Heart left ventricle (tissue), 16 donors: ENCODE data around the gene AOX1. TPM values are rescaled to one million over a fixed set of nuclear protein-coding genes. Genes with fewer than 3 reads are reported as not detected.

Experiments
- ATAC-seq, 4 donors: fragments of 200-7000 bp; cut with Tn5 transposase; one replicate each; pipeline ENCODE4 v1.9.1; 2020 to 2022; ENCODE audit warnings: moderate library complexity in 4 of 4, mild to moderate bottlenecking in 3 of 4, moderate number of reproducible peaks in 1 of 4
- DNase-seq, 5 donors: peaks; one replicate each; pipeline ENCODE4 v3.0.0-alpha.2; 2020
- H3K27ac ChIP-seq, 12 donors: fragments of 200-600 bp; sonication (generic) in 4 of 12; one replicate each; pipeline versions ENCODE4 v1.5.0 to v1.8.0; 2016 to 2022; ENCODE audit warnings: mild to moderate bottlenecking in 2 of 12
- H3K27me3 ChIP-seq, 9 donors: fragments of 200-600 bp; sonication (generic) in 2 of 9; one replicate each; pipeline versions ENCODE4 v1.5.1 to v1.8.0; 2016 to 2022; ENCODE audit warnings: mild to moderate bottlenecking in 3 of 9
- H3K36me3 ChIP-seq, 9 donors: fragments of 200-600 bp; sonication (generic) in 2 of 9; one replicate each; pipeline versions ENCODE4 v1.5.0 to v1.8.0; 2018 to 2022; ENCODE audit warnings: mild to moderate bottlenecking in 2 of 9
- H3K4me1 ChIP-seq, 12 donors: fragments of 200-600 bp; sonication (generic) in 4 of 12; one replicate each; pipeline versions ENCODE4 v1.5.0 to v1.8.0; 2016 to 2022; ENCODE audit warnings: mild to moderate bottlenecking in 3 of 12
- H3K4me3 ChIP-seq, 12 donors: fragments of 200-600 bp; sonication (generic) in 4 of 12; one replicate each; pipeline versions ENCODE4 v1.5.0 to v1.8.0; 2017 to 2022; ENCODE audit warnings: mild to moderate bottlenecking in 9 of 12, moderate library complexity in 4 of 12
- H3K9me3 ChIP-seq, 12 donors: fragments of 200-600 bp; sonication (generic) in 4 of 12; one replicate each; pipeline versions ENCODE4 v1.5.0 to v1.8.0; 2016 to 2022; ENCODE audit warnings: mild to moderate bottlenecking in 1 of 12
- POLR2A ChIP-seq, 2 donors: fragments of 450-650 bp; IDR thresholded peaks; one replicate each; pipeline ENCODE4 v1.6.1; 2017; ENCODE audit warnings: antibody characterized with exemption in 2 of 2, mild to moderate bottlenecking in 2 of 2, moderate library complexity in 2 of 2
- WGBS, 4 donors: extraction: QIAGEN DNeasy Blood & Tissue Kit in 2 of 4; methylation state at CpG; one replicate each; pipeline versions ENCODE4 v1.1.5 to v1.1.7; 2013 to 2018; 5-methylcytosine and 5-hydroxymethylcytosine counted together
- intact Hi-C, 10 donors: fragments of 100-400 bp; cut with DNase I; formaldehyde crosslinking; loops; one replicate each; pipeline versions ENCODE4 v1.11.1 to v1.14.2; 2022
- polyA plus RNA-seq, 2 donors: library from polyadenylated mRNA; stranded (reverse); fragments of 200-250 nt; gene quantifications; one replicate each; pipeline ENCODE4 v1.2.3, GENCODE V29; 2013
- total RNA-seq, 9 donors: library from RNA; depleted of rRNA in 2 of 9; stranded (reverse); fragments of >200 nt in 2 of 9; fragmentation: NEBNext Ultra II Directional in 3 of 9; extraction: Animal tissue kit (Norgen Biotek cat#: 25700) in 3 of 9; gene quantifications; one replicate each; pipeline versions ENCODE4 v1.1.0 to v1.2.4, GENCODE V29; 2016 to 2023
- TF ChIP-seq, protein P1 (sequence below), 12 donors: fragments of 200-600 bp; sonication (generic) in 4 of 12; IDR thresholded peaks; one replicate each; pipeline versions ENCODE4 v1.5.0 to v1.8.0; 2018 to 2022; ENCODE audit warnings: antibody characterized with exemption in 12 of 12, mild to moderate bottlenecking in 5 of 12
- donor health status: ischemic (EF 13 %, LVEDD 7.1; RV severe dilation, severe dysfunction).
- donor health status: healthy with polysubstance abuse.
- donor health status: DM: no; HTN: yes; CAD: no.
- donor health status: DM: no; HTN: no; CAD: no.
- donor health status: ischemic (EF 25% LVEDD 6.9; RV normal size, moderate dysfunction).
- donor health status: ischemic (EF 25% LVEDD 5.7; RV mildly dilated, moderate dysfunction).
- donor health status: healthy.
- donor health status: DM: yes; HTN: yes; CAD: no.
- donor health status: ischemic (EF 35%, LVEDD 5.7; RV mildly dilated, moderate dysfunction).
- donor health status: nonischemic (EF 11% LVEDD 7.7; RV severe dilation, severe dysfunction).
- donor health status: DM: yes; HTN: yes; CAD: no.
- donor health status: PGD.
- donor health status: ischemic (EF 29% LVEDD 5.4; RV normal size, mild dysfunction).
- donor health status: nonischemic (EF 23%, LVEDD 6.1; RV moderate dilation, normal function).

AOX1 gene
- total and polyA plus RNA-seq, 11 donors = 0.76 to 33.4 (median 2.9) TPM

DNA sequence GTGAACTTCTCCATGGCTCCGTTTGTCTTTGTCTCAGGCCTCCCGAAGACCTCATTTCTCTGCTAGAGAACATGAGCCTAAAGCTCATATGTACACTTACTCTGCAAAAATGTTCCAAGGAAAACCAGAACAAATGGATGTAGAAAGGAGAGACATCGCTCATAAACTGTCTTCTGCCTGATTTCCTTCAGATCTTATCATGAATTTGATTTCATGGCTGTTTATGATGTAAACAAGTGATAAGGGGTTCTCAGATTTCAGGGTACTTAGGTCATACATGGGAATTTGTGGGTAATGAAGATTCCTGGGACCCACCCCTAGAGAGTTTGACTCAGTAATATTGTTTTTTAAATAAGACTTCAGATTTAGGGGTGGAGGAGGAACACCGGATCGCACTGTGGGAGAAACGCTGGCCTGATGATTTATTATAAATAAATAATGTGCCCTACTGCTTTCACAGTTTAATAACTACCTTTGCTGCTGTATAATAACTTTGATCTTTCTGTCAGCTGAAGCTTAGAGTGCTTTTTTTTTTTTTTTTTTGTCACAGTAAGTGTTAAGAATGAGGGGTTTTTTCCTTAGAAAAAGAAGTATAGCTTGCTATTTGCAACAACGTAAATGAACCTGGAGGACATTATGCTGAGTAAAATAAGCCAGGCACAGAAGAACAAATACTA, 14.9 kb downstream of the AOX1 start:
- ATAC-seq (no peak), DNase-seq (no peak)
- 78 to 89% (median 86%) methylated on average over 7 of the region's 7 CpGs for WGBS, 4 donors
- Histone ChIP-seq H3K27me3 (no peaks in the 10 kb centered on the region), H3K36me3 (peaks cover 0 to 5% (median 0%) of the 10 kb centered on the region in 9 donors), H3K4me3 (no peak overlapping the region), H3K27ac (no peak overlapping the region), H3K4me1 (no peaks in the 10 kb centered on the region), H3K9me3 (no peaks in the 10 kb centered on the region)
- intact Hi-C loops = no loop called here
- TF ChIP-seq, protein P1, sequence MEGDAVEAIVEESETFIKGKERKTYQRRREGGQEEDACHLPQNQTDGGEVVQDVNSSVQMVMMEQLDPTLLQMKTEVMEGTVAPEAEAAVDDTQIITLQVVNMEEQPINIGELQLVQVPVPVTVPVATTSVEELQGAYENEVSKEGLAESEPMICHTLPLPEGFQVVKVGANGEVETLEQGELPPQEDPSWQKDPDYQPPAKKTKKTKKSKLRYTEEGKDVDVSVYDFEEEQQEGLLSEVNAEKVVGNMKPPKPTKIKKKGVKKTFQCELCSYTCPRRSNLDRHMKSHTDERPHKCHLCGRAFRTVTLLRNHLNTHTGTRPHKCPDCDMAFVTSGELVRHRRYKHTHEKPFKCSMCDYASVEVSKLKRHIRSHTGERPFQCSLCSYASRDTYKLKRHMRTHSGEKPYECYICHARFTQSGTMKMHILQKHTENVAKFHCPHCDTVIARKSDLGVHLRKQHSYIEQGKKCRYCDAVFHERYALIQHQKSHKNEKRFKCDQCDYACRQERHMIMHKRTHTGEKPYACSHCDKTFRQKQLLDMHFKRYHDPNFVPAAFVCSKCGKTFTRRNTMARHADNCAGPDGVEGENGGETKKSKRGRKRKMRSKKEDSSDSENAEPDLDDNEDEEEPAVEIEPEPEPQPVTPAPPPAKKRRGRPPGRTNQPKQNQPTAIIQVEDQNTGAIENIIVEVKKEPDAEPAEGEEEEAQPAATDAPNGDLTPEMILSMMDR (IDR thresholded peaks at IDR 0.05) = no peak
- no peak for TF ChIP-seq POLR2A (IDR thresholded peaks at IDR 0.05)

DNA sequence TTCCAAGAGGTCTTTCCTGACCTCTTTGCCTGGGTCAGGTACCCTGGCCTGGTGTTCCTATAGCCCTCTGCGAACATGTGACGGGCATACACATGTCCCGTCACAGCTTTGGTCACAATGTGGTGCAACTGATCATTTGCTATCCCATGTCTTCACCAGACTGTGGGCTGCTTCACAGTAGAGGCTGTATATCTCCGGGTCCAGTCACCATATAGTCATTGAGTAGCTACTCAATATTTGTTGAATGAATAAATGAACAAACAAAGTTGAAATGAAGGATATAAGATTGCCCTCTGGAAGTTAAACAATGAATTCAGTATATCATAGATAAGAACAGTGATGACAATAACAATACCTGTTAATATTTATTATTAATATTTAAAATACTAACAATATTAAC, 16.8 kb downstream of the AOX1 start:
- peaks cover 0 to 9% (median 0%) of the 10 kb centered on the region in 9 donors for H3K36me3 ChIP-seq
- H3K27ac ChIP-seq = no peak overlapping the region
- H3K27me3 ChIP-seq = no peaks in the 10 kb centered on the region
- intact Hi-C loops = no loop called here
- ATAC-seq (no peak), DNase-seq (no peak)
- WGBS, 4 donors = 89 to 95% (median 92%) methylated on average over 4 of the region's 4 CpGs
- no peaks in the 10 kb centered on the region for H3K4me1 ChIP-seq
- H3K9me3 ChIP-seq = peaks cover 0 to 5% (median 0%) of the 10 kb centered on the region in 12 donors
- no peak overlapping the region for H3K4me3 ChIP-seq
- TF ChIP-seq, protein P1 (IDR thresholded peaks at IDR 0.05) = no peak
- TF ChIP-seq POLR2A (IDR thresholded peaks at IDR 0.05) = no peak

DNA sequence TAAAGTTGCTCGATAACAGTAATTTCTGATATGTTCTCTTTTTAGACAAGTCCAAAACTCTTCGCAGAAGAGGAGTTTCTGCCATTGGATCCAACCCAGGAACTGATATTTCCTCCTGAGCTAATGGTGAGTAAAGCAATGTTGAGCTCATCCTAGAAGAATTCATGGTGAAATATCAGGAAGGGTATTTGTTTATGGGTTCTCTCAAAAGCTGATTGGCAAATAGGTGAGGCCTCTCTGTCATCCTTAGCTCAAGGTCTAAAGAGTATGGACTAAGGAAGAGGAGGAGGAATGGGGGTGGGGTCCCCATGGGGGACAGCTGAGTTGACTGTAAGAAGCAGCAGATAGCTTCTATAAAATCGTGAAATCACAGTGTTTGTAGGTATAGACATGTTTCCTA, 18.2 kb downstream of the AOX1 start:
- no peak for DNase-seq
- Histone ChIP-seq H3K27me3 (no peaks in the 10 kb centered on the region), H3K27ac (no peak overlapping the region), H3K4me1 (no peaks in the 10 kb centered on the region), H3K4me3 (no peak overlapping the region), H3K9me3 (peaks cover 0 to 5% (median 0%) of the 10 kb centered on the region in 12 donors), H3K36me3 (peaks cover 0 to 9% (median 0%) of the 10 kb centered on the region in 9 donors)
- intact Hi-C loops = no loop called here
- WGBS, 4 donors = 64 to 79% (median 71%) methylated on average over 3 of the region's 3 CpGs
- TF ChIP-seq, protein P1 (IDR thresholded peaks at IDR 0.05) = no peak
- TF ChIP-seq POLR2A (IDR thresholded peaks at IDR 0.05) = no peak
- no peak for ATAC-seq

DNA sequence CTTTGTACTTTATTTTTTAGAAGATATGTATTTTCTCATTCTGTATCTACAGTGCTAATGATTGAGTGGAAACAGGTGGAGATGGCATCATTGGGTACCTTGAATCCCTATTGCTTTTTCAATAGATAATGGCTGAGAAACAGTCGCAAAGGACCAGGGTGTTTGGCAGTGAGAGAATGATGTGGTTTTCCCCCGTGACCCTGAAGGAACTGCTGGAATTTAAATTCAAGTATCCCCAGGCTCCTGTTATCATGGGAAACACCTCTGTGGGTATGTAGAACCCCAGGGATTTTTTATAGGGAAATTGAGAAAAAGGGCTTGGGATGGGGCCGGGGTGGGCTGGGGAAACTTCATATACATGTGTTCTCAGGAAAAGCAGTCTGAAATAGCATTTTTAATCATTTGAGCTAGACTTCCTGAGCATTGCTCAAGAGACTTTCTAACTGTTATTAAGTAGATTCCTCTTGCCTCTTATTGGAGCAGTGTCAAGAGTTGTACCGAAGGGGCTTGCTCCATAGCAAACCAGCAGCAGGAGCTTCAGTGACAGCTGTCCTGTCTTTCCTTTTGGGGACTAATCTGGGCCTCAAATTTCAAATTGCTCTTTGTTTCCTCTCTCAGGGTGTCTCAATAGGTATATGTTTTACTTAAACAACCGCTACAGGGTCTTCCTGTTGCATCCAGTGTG, 18.9 kb downstream of the AOX1 start:
- Histone ChIP-seq H3K4me3 (no peak overlapping the region), H3K27ac (no peak overlapping the region), H3K36me3 (peaks cover 0 to 9% (median 0%) of the 10 kb centered on the region in 9 donors), H3K9me3 (peaks cover 0 to 5% (median 0%) of the 10 kb centered on the region in 12 donors), H3K27me3 (no peaks in the 10 kb centered on the region), H3K4me1 (no peaks in the 10 kb centered on the region)
- ATAC-seq (no peak), DNase-seq (no peak)
- intact Hi-C loops = no loop called here
- 48 to 75% (median 55%) methylated on average over 5 of the region's 5 CpGs for WGBS, 4 donors
- no peak for TF ChIP-seq POLR2A (IDR thresholded peaks at IDR 0.05)
- TF ChIP-seq, protein P1 (IDR thresholded peaks at IDR 0.05) = no peak
